GM12891 (cell line): ENCODE measurements around the gene ASTE1.

Source experiments
- PAX5 ChIP-seq: IDR thresholded peaks from 2 replicates; pipeline ENCODE4 v1.6.1; 2011; ENCODE audit warnings: low read length, moderate library complexity, mild to moderate bottlenecking; ENCODE audit not compliant: insufficient read depth, severe bottlenecking
- POLR2A ChIP-seq: IDR thresholded peaks from 2 replicates; pipeline ENCODE4 v1.6.1; 2011; ENCODE audit warnings: low read depth, low read length, control low read depth
- POLR2AphosphoS5 ChIP-seq: IDR thresholded peaks from 2 replicates; pipeline ENCODE4 v1.6.1; 2011; ENCODE audit warnings: low read depth, low read length, control low read depth
- TAF1 ChIP-seq: IDR thresholded peaks from 2 replicates; pipeline ENCODE4 v1.6.1; 2011; ENCODE audit warnings: low read depth, low read length, control low read depth

GRCh38 chr3:131008326-131008725 lies 18.3 kb downstream of the ASTE1 start:
- TF ChIP-seq POLR2A (no peak), POLR2AphosphoS5 (no peak), TAF1 (no peak), PAX5 (no peak)
